Nephron progenitor cell (in vitro differentiated cells): ENCODE results near the gene MYO1D.
"Not testable (repeated sequence)": the region's sequence is repeated elsewhere in the genome, so short reads cannot be mapped to it uniquely, and the experiment has no call there.

Source experiments
- DNase-seq: peaks from one replicate; pipeline ENCODE4 v3.0.0; 2021
- H3K27ac Mint-ChIP-seq: 2 replicates; pipeline ENCODE4 v1.8.0; 2021; ENCODE audit warnings: mild to moderate bottlenecking, moderate library complexity, mixed read lengths
- H3K27me3 Mint-ChIP-seq: 2 replicates; pipeline ENCODE4 v1.8.0; 2021; ENCODE audit warnings: mild to moderate bottlenecking, low read depth, mixed read lengths; ENCODE audit not compliant: poor library complexity
- H3K36me3 Mint-ChIP-seq: 2 replicates; pipeline ENCODE4 v1.8.0; 2021; ENCODE audit warnings: low read depth, mixed read lengths
- H3K4me1 Mint-ChIP-seq: 2 replicates; pipeline ENCODE4 v1.8.0; 2021; ENCODE audit warnings: mixed read lengths
- H3K4me3 Mint-ChIP-seq: 2 replicates; pipeline ENCODE4 v1.8.0; 2021; ENCODE audit warnings: mild to moderate bottlenecking, moderate library complexity, mixed read lengths
- H3K9me3 Mint-ChIP-seq: 2 replicates; pipeline ENCODE4 v1.8.0; 2021; ENCODE audit warnings: mild to moderate bottlenecking, moderate library complexity, mixed read lengths
- CTCF ChIP-seq: fragments of 200-600 bp; sonication (generic); IDR thresholded peaks from 2 replicates; pipeline ENCODE4 v1.5.0; 2021; ENCODE audit warnings: antibody characterized with exemption

The MYO1D gene

GRCh38 chr17:32901743-32902142 is 24.8 kb upstream of the MYO1D start:
- Mint-ChIP-seq H3K36me3 (no peaks in the 10 kb centered on the region), H3K4me3 (no peak overlapping the region), H3K27ac (no peak overlapping the region), H3K4me1 (peaks cover 13% of the 10 kb centered on the region), H3K9me3 (peaks cover 9% of the 10 kb centered on the region), H3K27me3 (peaks cover 10% of the 10 kb centered on the region)
- no peak for TF ChIP-seq CTCF
- DNase-seq: no peak

GRCh38 chr17:32899236-32900013 is 22.5 kb upstream of the MYO1D start:
- Mint-ChIP-seq H3K36me3 (no peaks in the 10 kb centered on the region), H3K9me3 (peaks cover 9% of the 10 kb centered on the region), H3K27ac (no peak overlapping the region), H3K4me1 (peaks cover 11% of the 10 kb centered on the region), H3K4me3 (no peak overlapping the region), H3K27me3 (no peaks in the 10 kb centered on the region)
- TF ChIP-seq CTCF: no peak
- DNase-seq: no peak

GRCh38 chr17:32896647-32897258 is 19.8 kb upstream of the MYO1D start:
- no peaks in the 10 kb centered on the region for H3K36me3 Mint-ChIP-seq
- H3K4me1 Mint-ChIP-seq: peaks cover 5% of the 10 kb centered on the region
- DNase-seq: no peak
- H3K4me3 Mint-ChIP-seq: no peak overlapping the region
- no peaks in the 10 kb centered on the region for H3K27me3 Mint-ChIP-seq
- no peak overlapping the region for H3K27ac Mint-ChIP-seq
- H3K9me3 Mint-ChIP-seq: peaks cover 13% of the 10 kb centered on the region
- TF ChIP-seq CTCF: no peak

GRCh38 chr17:32894245-32894644 is 17.3 kb upstream of the MYO1D start:
- Mint-ChIP-seq H3K4me3 (no peak overlapping the region), H3K27me3 (no peaks in the 10 kb centered on the region), H3K4me1 (peaks cover 5% of the 10 kb centered on the region), H3K27ac (no peak overlapping the region), H3K36me3 (no peaks in the 10 kb centered on the region), H3K9me3 (peaks cover 9% of the 10 kb centered on the region)
- no peak for TF ChIP-seq CTCF
- DNase-seq: no peak

- not testable (repeated sequence) for H3K9me3 Mint-ChIP-seq, H3K27ac Mint-ChIP-seq, H3K36me3 Mint-ChIP-seq, H3K4me1 Mint-ChIP-seq, H3K27me3 Mint-ChIP-seq, H3K4me3 Mint-ChIP-seq, DNase-seq
Observed at GRCh38 chr17:32887410-32887809, 10.5 kb upstream of the MYO1D start.

GRCh38 chr17:32886951-32887350 is 10.0 kb upstream of the MYO1D start:
- H3K27ac Mint-ChIP-seq, H3K36me3 Mint-ChIP-seq, H3K9me3 Mint-ChIP-seq, H3K4me1 Mint-ChIP-seq, H3K27me3 Mint-ChIP-seq, DNase-seq: not testable (repeated sequence)
- H3K4me3 Mint-ChIP-seq: peak overlapping the region; percentile 45

GRCh38 chr17:32882734-32883133 is 5.8 kb upstream of the MYO1D start:
- H3K27me3 Mint-ChIP-seq: peaks cover 20% of the 10 kb centered on the region
- H3K36me3 Mint-ChIP-seq: no peaks in the 10 kb centered on the region
- peaks cover 15% of the 10 kb centered on the region for H3K4me1 Mint-ChIP-seq
- H3K27ac Mint-ChIP-seq: no peak overlapping the region
- peaks cover 4% of the 10 kb centered on the region for H3K9me3 Mint-ChIP-seq
- no peak for DNase-seq
- no peak for TF ChIP-seq CTCF
- no peak overlapping the region for H3K4me3 Mint-ChIP-seq
